ENCODE results near the gene TBC1D20.

Gene TBC1D20

GRCh38 chr20:406200-407132 is 55.9 kb downstream of the TBC1D20 start:
- DNase-seq (ENCODE audit: low read depth), result no peak
- H3K4me3 ChIP-seq (ENCODE audit: low read depth, low read length), result no peak overlapping the region
- TF ChIP-seq POLR2A (IDR thresholded peaks at IDR 0.05; ENCODE audit: extremely low read depth, insufficient read length), result no peak
- TF ChIP-seq, protein P1, sequence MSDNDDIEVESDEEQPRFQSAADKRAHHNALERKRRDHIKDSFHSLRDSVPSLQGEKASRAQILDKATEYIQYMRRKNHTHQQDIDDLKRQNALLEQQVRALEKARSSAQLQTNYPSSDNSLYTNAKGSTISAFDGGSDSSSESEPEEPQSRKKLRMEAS (IDR thresholded peaks at IDR 0.05; ENCODE audit: low read depth, low read length), result no peak
- TF ChIP-seq, protein P2, sequence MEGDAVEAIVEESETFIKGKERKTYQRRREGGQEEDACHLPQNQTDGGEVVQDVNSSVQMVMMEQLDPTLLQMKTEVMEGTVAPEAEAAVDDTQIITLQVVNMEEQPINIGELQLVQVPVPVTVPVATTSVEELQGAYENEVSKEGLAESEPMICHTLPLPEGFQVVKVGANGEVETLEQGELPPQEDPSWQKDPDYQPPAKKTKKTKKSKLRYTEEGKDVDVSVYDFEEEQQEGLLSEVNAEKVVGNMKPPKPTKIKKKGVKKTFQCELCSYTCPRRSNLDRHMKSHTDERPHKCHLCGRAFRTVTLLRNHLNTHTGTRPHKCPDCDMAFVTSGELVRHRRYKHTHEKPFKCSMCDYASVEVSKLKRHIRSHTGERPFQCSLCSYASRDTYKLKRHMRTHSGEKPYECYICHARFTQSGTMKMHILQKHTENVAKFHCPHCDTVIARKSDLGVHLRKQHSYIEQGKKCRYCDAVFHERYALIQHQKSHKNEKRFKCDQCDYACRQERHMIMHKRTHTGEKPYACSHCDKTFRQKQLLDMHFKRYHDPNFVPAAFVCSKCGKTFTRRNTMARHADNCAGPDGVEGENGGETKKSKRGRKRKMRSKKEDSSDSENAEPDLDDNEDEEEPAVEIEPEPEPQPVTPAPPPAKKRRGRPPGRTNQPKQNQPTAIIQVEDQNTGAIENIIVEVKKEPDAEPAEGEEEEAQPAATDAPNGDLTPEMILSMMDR (IDR thresholded peaks at IDR 0.05; ENCODE audit: low read depth, low read length), result no peak
- TF ChIP-seq MYC (IDR thresholded peaks at IDR 0.05; ENCODE audit: low read depth, low read length), result no peak

DNA sequence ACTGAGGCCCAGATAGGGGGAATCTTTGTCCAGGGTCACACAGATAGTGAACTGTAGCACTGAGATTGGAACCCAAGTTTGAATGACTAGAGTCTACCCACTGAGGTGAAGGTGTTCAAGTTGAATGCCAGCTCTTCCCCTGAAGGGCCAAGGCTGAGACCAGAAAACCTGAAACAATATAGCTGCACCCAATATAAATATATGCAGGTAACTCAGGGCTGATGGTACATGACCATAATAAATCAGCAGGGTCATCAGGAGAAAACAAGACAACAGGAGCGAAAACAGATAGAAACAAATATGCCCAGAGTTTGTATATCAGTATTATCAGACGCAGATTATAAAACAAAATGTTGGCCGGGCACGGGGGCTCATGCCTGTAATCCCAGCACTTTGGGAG is 58.2 kb downstream of the TBC1D20 start:
- TF ChIP-seq MYC (IDR thresholded peaks at IDR 0.05; ENCODE audit: low read depth, low read length) (no peak), POLR2A (IDR thresholded peaks at IDR 0.05; ENCODE audit: extremely low read depth, insufficient read length) (no peak)
- TF ChIP-seq, protein P2 (IDR thresholded peaks at IDR 0.05; ENCODE audit: low read depth, low read length), result no peak
- TF ChIP-seq, protein P1 (IDR thresholded peaks at IDR 0.05; ENCODE audit: low read depth, low read length), result no peak
- H3K4me3 ChIP-seq (ENCODE audit: low read depth, low read length), result no peak overlapping the region
- DNase-seq (ENCODE audit: low read depth), result no peak

DNA sequence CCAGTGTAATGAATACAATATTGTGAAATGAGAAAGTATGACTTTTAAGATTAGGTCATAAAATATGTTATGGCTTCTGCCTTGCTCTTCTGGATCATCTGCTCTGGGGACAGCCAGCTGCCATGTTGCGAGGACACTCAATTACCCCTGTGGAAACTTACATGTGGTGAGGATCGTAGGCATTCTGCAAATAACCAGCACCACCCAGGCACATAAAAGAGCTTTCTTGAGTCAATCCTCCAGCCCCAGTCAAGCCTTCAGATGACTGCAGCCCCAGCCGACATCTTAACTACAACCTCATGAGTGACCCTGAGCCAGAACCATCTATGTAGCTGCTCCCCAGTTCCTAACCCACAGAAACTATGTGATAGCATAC is 58.8 kb downstream of the TBC1D20 start:
- TF ChIP-seq, protein P2 (IDR thresholded peaks at IDR 0.05; ENCODE audit: low read depth, low read length), result no peak
- TF ChIP-seq MYC (IDR thresholded peaks at IDR 0.05; ENCODE audit: low read depth, low read length) (no peak), POLR2A (IDR thresholded peaks at IDR 0.05; ENCODE audit: extremely low read depth, insufficient read length) (no peak)
- TF ChIP-seq, protein P1 (IDR thresholded peaks at IDR 0.05; ENCODE audit: low read depth, low read length), result no peak
- DNase-seq (ENCODE audit: low read depth), result no peak
- H3K4me3 ChIP-seq (ENCODE audit: low read depth, low read length), result no peak overlapping the region

DNA sequence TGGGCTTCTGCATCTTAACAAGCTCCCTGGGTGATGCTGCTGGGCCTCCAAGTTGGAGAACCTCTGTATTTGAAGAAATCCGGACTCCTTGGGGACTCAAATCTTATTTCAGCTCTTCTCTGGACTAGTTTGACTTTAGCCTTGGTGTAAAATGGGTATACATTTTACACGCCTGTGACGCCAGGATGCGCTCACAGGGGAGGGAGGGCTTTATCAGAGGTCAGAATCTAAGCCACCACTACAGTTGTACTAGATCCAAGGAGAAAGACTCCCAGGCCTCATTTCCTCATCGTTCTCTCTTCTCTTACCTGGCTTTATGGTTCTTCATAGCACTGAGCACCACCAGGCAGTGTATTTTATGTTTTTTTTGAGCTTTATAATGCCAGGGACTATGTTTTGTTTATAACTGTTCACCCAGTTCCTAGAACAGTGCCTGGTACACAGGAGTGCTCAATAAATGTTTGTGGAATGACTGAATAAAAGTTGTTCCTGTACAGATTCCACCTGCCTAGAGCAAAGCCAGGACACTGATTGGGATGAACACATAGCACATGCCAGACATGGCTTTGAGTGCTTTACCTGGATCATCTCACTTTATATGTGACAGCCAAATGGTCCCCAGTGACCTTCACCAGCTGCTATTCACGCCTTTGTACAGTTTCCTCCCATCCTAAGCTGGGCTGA is 59.3 kb downstream of the TBC1D20 start:
- no peak for DNase-seq (ENCODE audit: low read depth)
- TF ChIP-seq MYC (IDR thresholded peaks at IDR 0.05; ENCODE audit: low read depth, low read length) (no peak), POLR2A (IDR thresholded peaks at IDR 0.05; ENCODE audit: extremely low read depth, insufficient read length) (no peak)
- TF ChIP-seq, protein P2 (IDR thresholded peaks at IDR 0.05; ENCODE audit: low read depth, low read length), result no peak
- TF ChIP-seq, protein P1 (IDR thresholded peaks at IDR 0.05; ENCODE audit: low read depth, low read length), result no peak
- H3K4me3 ChIP-seq (ENCODE audit: low read depth, low read length), result no peak overlapping the region

GRCh38 chr20:402496-402885 is 59.8 kb downstream of the TBC1D20 start:
- TF ChIP-seq POLR2A (IDR thresholded peaks at IDR 0.05; ENCODE audit: extremely low read depth, insufficient read length) (no peak), MYC (IDR thresholded peaks at IDR 0.05; ENCODE audit: low read depth, low read length) (no peak)
- TF ChIP-seq, protein P2 (IDR thresholded peaks at IDR 0.05; ENCODE audit: low read depth, low read length), result no peak
- TF ChIP-seq, protein P1 (IDR thresholded peaks at IDR 0.05; ENCODE audit: low read depth, low read length), result no peak
- DNase-seq (ENCODE audit: low read depth), result no peak

More at GRCh38 chr20:402496-402885, 59.8 kb downstream of the TBC1D20 start:
- no peak overlapping the region for H3K4me3 ChIP-seq (ENCODE audit: low read depth, low read length)
